K562 (cell line): Measurements from ENCODE around the gene TCF3.

Experiments used
- POLR2A ChIP-seq: fragments of 450-650 bp; conservative IDR thresholded peaks from 2 replicates; pipeline ENCODE4 v1.6.1; 2016
- SMARCB1 ChIP-seq: IDR thresholded peaks from 2 replicates; pipeline ENCODE4 v1.6.1; 2011; ENCODE audit warnings: improper control_type of control experiment, low read depth; ENCODE audit not compliant: insufficient read length
- TF ChIP-seq, protein P1 (sequence below): sonication (generic); formaldehyde crosslinking; IDR thresholded peaks from 2 replicates; pipeline ENCODE4 v1.8.1; 2023; ENCODE audit warnings: mild to moderate bottlenecking, missing genetic modification reagents

DNA sequence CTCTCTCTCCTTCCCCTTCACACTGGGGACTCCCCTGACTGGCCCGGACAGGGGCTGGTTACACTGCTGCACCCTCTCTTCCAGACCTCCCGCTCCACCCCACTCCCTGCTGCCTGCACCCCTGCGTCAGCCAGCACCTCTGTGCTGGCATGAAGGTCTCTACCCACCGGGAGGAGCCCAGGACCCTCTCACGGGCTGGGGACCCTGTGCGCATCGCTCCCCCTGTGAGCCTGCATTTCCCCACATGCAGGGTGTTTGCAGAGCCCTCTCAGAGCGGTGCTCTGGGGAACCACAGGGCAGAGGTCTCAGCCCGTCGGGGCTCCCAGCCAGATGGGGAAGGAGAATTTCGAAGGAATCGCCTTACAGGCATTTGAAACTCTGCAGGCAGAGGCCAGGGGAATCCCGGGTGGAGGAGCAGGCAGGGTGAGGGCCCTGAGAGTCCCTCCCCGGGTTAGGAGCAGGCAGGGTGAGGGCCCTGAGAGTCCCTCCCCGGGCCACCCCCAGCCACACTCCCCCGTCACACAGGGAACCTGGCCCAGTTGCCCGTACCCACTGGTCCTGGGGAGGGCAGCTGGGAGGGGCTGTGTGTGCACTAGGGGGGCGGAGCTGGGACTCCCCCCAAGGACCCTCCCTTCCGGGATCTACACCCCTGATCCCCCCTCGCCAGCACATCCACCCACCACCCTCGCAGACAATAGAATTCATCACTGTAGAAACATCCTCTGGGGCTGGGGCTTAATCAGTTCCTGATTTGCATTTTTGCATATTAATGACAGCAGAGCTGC is 16.3 kb upstream of the TCF3 start:
- TF ChIP-seq POLR2A: no peak
- no peak for TF ChIP-seq SMARCB1
- TF ChIP-seq, protein P1, sequence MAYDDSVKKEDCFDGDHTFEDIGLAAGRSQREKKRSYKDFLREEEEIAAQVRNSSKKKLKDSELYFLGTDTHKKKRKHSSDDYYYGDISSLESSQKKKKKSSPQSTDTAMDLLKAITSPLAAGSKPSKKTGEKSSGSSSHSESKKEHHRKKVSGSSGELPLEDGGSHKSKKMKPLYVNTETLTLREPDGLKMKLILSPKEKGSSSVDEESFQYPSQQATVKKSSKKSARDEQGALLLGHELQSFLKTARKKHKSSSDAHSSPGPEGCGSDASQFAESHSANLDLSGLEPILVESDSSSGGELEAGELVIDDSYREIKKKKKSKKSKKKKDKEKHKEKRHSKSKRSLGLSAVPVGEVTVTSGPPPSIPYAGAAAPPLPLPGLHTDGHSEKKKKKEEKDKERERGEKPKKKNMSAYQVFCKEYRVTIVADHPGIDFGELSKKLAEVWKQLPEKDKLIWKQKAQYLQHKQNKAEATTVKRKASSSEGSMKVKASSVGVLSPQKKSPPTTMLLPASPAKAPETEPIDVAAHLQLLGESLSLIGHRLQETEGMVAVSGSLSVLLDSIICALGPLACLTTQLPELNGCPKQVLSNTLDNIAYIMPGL (CRISPR knock-in tag): no peak
